NCI-H2171 treated with DMSO at 0.1 percent for 48 hours (cell line): ENCODE measurements around the gene EED.
A peak's percentile ranks its signal among the peaks of the same experiment; 100 is the strongest.

ENCODE experiments used
- DNase-seq: peaks from one replicate; lab custom pipeline; 2025; lab: John Stamatoyannopoulos, UW

Gene EED, protein sequence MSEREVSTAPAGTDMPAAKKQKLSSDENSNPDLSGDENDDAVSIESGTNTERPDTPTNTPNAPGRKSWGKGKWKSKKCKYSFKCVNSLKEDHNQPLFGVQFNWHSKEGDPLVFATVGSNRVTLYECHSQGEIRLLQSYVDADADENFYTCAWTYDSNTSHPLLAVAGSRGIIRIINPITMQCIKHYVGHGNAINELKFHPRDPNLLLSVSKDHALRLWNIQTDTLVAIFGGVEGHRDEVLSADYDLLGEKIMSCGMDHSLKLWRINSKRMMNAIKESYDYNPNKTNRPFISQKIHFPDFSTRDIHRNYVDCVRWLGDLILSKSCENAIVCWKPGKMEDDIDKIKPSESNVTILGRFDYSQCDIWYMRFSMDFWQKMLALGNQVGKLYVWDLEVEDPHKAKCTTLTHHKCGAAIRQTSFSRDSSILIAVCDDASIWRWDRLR

DNA sequence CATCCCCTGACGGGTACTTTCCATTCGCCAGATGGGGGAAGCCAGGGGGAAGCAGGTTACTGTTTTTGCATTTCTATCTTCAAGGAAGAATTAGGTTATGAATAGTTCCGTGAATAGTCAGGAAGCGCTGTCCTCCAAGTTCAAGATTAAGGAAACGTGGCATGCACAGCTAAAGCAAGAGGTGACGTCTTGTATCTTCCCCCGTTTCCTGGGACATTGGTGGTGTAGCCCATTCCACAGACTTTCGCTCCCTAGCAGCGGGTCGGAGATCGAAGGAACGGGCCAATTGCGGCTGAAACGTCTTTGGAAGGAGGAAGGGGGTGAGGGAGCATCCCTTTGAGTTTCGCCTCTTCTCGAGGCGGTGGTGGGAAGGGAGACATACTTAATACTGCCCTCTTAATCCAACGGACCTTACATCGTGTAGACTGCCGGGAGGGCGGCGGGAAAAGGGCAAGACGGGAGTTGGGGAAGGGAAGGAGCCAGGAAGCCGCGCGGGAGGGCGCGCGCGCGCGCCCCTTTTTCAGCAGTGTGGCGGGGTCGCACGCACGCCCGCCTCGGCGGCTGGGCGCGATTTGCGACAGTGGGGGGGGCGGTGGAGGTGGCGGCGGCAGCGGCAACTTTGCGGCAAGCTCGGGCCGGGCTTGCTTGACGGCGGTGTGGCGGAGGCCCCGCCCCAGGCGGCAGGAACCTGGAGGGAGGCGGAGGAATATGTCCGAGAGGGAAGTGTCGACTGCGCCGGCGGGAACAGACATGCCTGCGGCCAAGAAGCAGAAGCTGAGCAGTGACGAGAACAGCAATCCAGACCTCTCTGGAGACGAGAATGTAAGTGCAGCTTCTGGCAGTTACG, at the start of gene EED:
TSS of gene EED (plus strand) at position 232 of the 847 bp plus-strand sequence. CDS start at position 709, 477 bp downstream.
- peak; percentile 100 for DNase-seq

DNA sequence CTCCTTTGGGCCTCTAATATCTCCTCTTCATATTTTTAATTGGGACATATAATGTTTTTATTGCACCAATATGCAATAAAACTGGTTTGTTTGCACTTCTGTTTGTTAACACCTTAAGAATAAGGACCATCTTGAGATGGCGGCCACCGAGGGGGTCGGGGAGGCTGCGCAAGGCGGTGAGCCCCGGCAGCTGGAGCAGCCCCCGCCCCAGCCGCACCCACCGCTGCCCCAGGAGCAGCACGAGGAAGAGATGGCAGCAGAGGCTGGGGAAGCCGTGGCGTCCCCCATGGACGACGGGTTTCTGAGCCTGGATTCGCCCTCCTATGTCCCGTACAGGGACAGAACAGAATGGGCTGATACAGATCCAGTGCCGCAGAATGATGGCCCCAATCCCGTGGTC, 49.6 kb upstream of the EED start:
- DNase-seq: no peak

DNA sequence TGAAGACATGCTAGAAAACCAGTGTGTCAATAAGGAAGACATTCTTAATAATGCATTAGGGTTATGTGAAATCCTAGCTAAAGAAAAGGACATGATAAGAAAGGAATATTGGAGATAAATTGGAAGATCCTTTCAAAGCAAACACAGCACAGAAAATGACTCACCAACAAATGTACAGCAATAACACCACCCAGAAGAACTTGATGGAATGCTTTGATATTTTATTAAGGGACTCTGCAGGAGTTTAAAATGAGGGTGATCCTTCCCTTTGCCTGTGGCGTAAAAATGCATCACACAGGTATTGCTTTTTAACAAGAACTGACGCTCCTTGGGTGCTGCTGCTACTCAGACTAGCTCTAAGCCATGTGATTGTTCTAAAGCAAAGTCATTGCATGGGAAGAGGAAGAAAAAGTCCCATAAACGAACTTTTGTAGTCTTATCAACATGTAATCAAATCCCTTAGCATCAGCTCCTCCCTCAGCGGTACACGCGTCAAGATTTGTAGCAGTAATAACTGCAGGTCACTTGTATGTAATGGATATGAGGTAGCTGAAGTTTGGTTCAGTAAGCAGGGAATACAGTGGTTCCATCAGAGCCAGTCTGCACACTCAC, 48.4 kb upstream of the EED start:
- DNase-seq: peak; percentile 54

DNA sequence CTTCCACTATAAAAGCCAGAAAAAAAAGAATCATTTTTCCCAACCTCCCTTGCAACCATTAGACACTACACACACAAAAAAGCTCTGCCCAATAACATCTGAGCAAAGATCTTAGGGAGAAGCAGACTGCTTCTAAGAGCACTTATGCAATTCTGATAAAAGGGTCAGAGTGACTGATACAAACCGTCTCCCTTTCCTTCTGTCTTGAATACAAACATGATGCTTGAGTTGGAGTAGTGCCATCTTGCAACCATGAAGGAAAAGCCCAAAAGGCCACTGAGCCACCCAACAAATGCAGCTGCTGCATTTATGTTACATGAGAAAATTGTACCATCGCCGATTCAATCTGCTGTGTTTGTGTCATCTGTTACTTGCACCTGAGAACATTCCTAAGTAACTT, 47.6 kb upstream of the EED start:
- DNase-seq: peak; percentile 64

DNA sequence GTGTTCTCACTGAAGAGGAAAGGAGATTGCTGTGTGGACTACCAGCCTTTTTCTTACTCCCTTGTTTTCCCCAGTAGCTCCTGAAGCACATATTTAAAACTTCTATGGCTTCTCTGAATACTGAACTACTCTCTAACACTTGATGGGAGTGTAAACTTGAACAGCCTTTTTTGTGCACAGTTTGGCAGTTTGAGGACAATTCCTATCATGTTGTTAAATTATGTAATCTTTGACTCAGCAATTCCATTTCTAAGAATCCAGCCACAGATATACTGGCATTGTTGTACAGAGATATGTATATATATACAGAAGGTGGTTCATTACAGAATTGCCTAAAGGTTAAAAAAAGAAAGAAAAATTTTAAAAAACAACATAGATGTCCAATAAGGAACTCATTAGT, 47.1 kb upstream of the EED start:
- DNase-seq: no peak

DNA sequence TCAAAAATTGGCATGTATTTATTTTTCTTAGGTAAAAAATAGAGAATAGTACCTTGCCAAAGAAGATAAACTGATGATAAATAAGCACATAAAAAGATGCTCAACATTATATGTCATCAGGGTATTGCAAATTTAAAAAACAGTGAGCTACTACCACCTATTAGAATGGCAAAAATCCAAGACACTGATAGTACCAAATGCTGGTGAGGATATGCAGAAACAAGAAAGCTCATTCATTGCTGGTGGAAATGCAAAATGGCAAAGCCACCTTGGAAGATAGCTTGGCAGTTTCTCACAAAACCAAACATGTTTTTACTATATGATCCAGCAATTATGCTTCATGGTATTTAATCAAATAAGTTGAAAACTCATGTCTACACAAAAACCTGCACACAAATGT, 46.4 kb upstream of the EED start:
- DNase-seq: no peak

DNA sequence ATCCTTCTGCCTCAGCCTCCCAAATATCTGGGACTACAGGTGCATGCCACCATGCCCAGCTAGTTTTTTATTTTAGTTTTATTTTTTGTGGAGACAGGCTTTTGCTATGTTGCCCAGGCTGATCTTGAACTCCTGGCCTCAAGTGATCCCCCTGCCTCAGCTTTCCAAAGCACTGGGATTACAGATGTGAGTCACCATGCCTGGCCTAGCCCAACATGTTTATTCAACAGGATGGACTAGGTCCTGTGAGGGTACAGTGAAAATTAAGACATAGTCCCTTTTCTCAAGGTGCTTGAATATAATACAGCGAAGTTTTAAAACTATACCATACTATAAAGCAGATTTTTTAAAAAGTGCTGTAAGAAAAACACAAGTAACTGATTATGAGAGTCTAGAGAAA, 45.2 kb upstream of the EED start:
- no peak for DNase-seq

DNA sequence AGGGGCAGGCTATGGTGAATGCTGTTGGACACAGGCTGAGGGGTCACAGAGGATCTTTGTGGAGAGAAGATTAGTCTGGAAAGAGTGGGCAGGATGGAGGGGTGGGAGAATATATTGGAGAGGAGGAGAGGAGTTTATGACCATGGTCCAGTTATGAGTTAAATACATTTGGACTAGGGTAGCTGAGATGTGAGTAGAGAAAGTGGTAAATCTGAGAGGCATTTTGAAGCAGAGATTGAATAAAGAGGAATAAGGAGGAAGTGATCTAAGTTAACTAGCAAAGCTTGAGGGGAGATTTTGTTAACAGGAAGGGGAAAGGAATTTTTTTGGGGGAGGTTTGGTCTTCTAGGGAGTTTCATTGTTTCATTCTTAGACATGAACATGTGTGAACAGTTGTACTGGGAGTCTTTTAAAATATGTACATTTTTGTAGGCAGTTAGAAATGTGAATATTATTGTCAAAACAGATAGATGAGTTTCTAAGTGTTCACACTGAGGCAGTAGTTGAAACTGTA, 43.1 kb upstream of the EED start:
- no peak for DNase-seq

DNA sequence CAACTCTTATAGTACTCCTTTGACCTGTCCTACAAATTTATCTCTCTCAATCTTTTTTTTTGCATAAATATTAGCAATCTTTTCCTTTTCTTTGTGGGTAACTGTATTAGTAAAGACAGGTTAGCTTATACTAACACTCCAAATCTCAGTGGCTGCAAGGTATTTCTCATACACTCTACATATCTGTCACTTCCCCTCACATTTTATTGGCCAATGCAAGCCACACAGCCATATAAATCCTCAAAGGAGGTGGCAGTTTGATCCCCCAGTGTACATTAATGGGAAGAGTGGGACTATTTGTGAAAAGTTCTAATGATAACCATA, 42.6 kb upstream of the EED start:
- DNase-seq: no peak

DNA sequence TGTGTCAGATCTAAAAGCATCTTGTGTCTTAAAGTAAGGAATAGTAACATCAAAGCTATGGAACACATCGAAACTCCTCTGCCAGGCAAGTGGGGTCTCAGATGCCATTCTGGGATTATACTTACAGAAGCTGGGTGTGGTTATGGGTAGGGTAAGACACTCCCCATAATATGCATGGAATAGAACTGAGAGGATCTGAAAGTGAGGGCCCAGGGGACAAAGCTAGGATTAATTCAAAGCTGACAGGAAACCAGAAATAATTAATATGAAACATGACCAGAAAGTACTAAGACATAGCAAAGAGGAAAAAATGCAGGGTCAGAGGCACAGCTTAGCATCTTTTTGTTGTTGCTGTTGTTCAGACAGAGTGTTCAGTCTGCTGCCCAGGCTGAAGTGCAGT, 40.2 kb upstream of the EED start:
- no peak for DNase-seq

DNA sequence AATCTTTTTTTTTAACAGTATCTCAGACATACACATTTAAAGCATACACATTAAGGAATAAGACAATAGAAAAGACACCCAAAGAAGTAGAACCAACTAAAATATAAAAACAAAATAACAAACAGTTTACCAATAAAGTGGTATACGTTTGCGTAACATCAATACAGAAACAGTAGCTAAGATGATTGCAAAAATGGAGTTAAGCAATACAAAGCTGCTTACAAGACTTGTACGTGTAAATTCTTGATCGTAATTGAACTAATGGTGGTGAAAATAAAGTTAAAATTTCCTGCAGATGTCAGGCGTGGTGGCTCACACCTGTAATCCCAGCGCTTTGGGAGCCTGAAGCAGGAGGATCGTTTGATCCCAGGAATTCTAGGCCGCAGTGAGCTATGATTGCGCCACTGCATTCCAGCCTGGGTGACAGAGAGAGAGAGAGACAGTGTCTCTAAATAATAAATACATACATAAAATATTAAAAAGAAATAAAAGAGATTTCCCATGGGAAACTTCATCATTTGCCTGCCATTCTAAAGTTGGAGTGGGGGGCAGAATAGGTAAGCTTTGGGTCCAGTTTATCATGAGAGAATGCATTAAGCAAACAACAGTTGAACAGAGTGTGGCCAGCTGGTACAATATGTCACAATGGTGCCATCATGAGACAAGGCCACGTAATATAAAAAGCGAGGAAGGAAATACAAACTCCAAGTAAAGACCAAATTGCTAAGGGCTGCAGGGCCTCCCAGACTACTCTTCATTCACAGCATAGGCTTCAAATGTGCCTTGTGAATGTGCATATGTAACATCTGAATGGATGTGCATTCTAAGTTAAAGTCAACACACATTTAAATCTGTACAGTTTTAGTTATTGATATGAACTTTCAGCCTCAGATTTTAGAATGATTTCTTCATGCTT, 38.9 kb upstream of the EED start:
- no peak for DNase-seq

DNA sequence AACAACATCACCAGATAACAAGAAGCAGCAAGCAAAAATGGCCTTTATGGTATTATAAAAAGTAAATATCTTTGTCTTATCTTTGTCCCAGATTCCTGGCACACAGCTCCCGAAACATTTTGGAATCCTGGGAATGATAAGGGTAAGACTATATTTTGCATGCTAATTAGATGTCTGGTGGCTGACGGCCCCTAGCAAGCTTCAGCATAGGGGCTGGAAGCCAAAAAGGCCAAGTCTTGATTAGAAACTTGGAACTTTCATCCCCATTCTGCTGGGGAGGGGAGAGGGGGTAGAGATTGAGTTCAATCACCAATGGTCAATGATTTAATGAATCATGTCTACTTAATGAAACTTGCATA, 38.2 kb upstream of the EED start:
- no peak for DNase-seq

DNA sequence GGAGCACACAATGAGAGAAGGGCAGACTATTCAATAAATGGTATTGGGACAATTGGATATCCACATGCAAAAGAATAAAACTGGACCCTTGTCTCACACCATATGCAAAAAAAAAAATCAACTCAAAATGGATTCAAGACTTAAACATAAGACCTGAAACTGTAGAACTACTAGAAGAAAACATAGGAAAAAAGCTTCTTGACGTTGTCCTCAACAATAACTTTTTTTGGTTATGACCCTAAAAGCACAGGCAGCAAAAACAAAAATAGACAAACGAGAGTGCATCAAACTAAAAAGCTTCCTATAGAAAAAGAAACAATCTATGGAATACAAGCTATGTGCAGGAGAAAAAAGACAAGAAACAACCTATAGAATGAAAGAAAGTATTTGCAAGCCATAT, 37.1 kb upstream of the EED start:
- no peak for DNase-seq

DNA sequence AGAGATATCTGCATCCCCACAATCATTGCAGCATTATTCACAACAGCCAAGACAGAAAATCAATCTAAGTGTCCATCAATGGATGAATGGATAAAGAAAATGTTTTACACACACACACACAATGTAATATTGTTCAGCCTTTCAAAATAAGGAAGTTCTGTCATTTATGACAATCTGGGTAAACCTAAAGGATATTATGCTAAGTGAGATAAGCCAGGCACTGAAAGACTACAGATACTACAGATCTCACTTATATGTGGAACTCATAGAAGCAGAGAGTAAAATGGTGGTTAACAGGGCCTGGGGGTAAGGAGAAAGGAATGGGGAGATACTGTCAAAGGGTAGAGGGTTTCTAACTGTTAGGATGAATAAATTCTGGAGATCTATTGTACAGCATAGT, 36.0 kb upstream of the EED start:
- DNase-seq: no peak

DNA sequence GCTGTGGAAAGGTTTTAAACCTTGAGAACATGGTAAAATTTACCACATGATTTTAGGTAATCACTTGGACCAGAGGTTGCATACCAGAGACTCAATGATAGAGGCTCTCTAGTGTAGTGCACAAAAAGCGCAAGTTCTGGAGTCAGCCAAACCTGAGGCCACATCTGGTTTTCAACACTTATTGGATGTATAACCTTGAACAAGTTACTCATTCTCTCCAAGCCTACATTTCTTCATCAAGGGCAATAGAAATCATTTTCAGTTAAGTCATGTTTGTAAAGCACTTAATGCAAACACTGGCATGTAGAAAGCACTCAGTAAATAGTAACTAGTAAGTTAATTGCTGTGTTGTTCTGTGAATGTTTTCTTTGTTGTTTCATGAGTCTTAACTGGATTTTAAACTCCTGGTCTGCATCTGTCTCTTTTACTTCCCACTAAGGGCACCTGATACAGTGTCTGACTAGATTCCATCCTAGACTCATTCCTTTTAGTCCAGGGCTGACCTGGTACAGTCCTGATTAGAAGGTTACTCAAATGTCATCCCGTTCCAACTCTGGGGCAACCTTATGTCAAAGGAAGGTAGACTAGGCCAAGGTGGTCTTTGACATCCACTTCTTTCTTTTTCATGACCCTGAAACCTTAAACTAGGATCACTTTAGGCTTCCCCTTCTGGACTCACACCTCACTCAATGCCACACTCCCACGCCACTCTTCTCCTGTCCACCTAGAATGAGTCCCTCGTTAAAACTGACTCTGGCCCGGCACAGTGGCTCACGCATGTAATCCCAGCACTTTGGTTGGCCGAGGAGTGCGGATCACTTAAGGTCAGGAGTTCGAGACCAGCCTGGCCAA, 34.5 kb upstream of the EED start:
- DNase-seq: no peak

DNA sequence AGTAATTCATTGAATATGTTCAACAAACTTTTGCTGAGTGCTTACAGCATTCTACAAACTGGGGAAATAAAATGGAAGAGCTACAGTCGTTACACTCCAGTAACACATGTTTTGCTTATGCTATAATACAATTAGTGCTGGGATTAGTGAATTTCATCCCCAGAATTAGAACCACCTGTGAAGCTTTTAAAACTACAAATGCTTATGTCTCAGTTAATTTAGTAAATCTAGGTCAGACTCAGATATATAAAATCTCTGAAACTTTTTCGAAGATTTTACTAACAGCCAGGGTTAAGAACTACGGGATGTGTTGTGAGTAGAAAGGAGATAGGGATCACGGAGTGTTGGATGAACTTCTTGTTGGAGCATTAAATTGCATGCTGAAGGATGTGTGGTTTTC, 33.7 kb upstream of the EED start:
- no peak for DNase-seq

DNA sequence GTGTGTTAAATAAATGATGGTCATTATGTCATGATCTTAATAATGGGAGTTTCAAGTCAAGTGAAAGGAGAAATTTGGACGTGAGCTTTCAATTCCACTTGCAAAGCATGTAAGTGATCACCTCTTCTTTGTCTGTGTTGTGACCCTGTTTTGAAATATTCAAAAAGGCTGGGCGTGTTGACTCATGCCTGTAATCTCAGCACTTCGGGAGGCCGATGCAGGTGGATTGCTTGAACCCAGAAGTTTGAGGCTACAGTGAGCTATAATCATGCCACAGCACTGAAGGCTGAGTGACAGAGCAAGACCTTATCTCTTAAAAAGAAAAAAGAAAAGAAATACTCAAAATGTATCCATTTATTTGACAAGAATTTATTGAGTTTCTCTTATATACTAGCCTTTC, 32.9 kb upstream of the EED start:
- peak; percentile 59 for DNase-seq

DNA sequence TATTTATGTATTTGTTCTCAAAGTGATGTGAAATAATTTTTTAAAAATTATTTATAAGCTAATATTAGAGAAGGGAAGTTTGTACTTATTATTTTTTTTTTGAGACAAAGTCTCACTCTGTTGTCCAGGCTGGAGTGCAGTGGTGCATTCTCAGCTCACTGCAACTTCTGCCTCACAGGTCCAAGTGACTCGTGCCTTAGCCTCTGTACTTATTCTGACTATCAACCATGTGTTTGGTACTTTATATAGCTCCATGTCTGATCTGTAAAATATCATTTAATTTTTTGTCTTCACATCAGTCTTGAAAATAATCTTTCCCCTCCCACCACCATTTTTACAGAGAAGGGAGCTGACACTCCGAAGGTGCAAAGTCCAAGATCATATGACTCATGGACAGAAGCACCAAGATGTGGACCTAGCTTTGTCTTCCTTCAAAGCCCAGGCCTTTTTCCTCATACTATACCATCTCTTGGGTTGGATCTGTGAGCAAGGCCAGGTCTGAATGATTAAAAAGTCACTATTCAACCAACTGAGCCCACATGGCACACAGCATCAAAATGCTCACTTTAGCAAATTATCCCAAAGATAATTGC, 32.4 kb upstream of the EED start:
- DNase-seq: no peak

DNA sequence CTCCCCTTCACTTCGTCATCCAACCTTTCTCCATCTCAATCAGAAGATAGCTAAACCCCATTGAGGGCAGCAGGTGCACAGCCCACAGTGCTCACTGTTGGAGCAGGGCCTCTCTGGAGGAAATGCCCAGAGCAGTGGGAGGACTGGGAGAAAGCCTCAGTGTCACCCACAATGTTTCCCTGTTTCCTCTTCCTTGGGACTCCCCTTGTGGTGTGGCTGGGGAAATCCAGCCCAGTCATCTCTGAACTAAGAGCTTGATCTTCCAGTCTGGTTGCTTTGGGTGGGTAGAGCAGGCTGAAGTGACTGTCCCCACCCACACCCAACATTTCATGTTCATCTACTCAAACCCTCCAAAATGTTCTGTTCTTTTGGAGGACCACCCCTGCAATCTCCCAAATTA, 29.8 kb upstream of the EED start:
- no peak for DNase-seq
